ENCODE data around the gene DAND5.

- TF ChIP-seq CTCF (IDR thresholded peaks at IDR 0.05) (peak; percentile 95 to 99 (median 98)), POLR2A (IDR thresholded peaks at IDR 0.05) (peak in 1 of 4 donors; percentile 29), EP300 (IDR thresholded peaks at IDR 0.05) (no peak)
Measured at GRCh38 chr19:12965017-12965811, 4.2 kb upstream of the DAND5 start.
